Lung microvascular endothelial cell (primary cell): ENCODE data around the gene ZNF350. TPM values are rescaled to one million over a fixed set of nuclear protein-coding genes. Genes with fewer than 3 reads are reported as not detected.

Experiments used
- total RNA-seq: library from RNA; depleted of rRNA; stranded (reverse); fragments of >200 nt; gene quantifications from 2 replicates; pipeline ENCODE4 v1.2.1, GENCODE V29; 2014

Gene ZNF350
- total RNA-seq, 1 donor from 2014 or later = 9.9 TPM

Other genes starting within 250 kb of the ZNF350 start
- not detected in 2 replicates for gene FPR1, start 235.0 kb downstream of the ZNF350 start, total RNA-seq
- gene FPR2, start 225.7 kb downstream of the ZNF350 start, total RNA-seq = not detected in 2 replicates
- under 0.01 TPM in 2 replicates for gene FPR3, start 191.7 kb downstream of the ZNF350 start, total RNA-seq
- 1.3 and 2.6 TPM in 2 replicates for gene ZNF577, start 98.9 kb downstream of the ZNF350 start, total RNA-seq
- gene ZNF649, start 81.8 kb downstream of the ZNF350 start, total RNA-seq = 5.2 and 8.7 TPM in 2 replicates
- 6.8 and 8.9 TPM in 2 replicates for gene ZNF613, start 59.4 kb downstream of the ZNF350 start, total RNA-seq
- 5.0 and 7.7 TPM in 2 replicates for gene ZNF615, start 21.4 kb upstream of the ZNF350 start, total RNA-seq
- gene ZNF614, start 41.5 kb upstream of the ZNF350 start, total RNA-seq = 7.0 and 7.5 TPM in 2 replicates
- 3.5 and 5.2 TPM in 2 replicates for gene ZNF432, start 62.0 kb upstream of the ZNF350 start, total RNA-seq
- 6.1 and 12.9 TPM in 2 replicates for gene ZNF841, start 108.9 kb upstream of the ZNF350 start, total RNA-seq
- 5.0 and 5.6 TPM in 2 replicates for gene ZNF616, start 153.1 kb upstream of the ZNF350 start, total RNA-seq
- 6.1 and 7.7 TPM in 2 replicates for gene ZNF836, start 184.8 kb upstream of the ZNF350 start, total RNA-seq
- 85.4 and 89.1 TPM in 2 replicates for gene PPP2R1A, start 203.2 kb upstream of the ZNF350 start, total RNA-seq